NCI-H146 (cell line): Measurements from ENCODE around the gene COA7.

ENCODE experiments used
- DNase-seq: peaks from one replicate; lab custom pipeline; 2025; lab: John Stamatoyannopoulos, UW

The COA7 gene

DNA sequence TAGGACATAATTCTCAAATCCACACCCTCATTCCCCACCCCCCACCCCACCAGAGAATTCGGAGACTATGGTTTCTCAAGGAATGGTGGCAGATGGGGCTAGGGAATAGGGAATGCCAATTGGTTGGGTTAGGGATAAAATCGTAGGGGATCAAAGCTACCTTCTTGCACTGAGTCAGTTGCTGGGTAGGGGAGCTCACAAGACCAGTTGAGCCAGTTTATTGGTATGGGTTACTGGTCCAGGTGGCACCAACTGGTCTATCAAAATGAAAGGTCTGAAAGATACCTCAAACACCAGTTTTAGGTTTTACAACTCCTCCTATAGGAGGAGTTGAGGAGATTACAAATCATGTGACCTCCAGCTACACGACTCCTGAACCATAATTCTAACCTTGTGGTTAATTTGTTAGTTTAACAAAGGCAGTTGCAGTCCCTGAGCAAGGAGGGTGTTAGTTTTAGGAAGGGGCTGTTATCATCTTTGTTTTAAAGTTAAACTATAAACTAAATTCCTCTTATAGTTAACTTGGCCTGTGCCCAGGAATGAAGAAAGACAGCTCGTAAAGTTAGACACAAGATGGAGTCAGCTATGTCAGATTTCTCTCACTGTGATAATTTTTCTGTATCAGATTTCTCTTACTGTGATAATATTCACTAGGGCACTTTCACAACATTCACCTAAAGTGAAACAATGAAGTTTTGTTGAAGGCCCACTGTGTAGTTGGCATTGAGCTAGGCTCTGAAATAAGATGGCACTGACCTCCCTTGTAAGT is 62.6 kb downstream of the COA7 start:
- DNase-seq: no peak
